Fibroblast of skin of left quadriceps (primary cell): ENCODE results near the gene KIF5B.
A peak's percentile ranks its signal among the peaks of the same experiment; 100 is the strongest.
"Not testable (repeated sequence)": the region's sequence is repeated elsewhere in the genome, so short reads cannot be mapped to it uniquely, and the experiment has no call there.

Source experiments
- DNase-seq, 2 experiments: peaks; one replicate each; pipeline ENCODE4 v3.0.0-alpha.2; 2013; ENCODE audit warnings: low read depth in 2 of 2

KIF5B gene

GRCh38 chr10:32015386-32015785 lies 40.8 kb downstream of the KIF5B start:
- no peak for DNase-seq

GRCh38 chr10:32007026-32007425 lies 49.2 kb downstream of the KIF5B start:
- DNase-seq = no peak

DNA sequence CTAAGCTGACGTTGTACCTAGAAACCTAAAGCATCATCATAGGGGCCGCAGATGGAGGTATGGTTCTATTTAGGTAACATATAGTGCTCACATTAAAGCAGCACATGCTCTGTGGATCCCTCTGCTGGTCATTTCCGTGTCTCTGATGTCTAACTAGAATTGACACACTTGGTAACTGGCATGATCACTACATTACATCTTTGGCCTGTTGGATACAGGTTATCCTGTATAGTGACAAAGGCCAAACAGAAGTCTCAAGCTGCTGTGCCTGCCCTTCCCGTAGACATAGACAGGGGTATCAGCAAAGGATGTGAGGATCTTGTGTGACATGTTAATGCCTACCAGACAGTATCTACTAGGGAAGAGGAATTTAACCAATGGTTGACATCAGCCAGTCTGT lies 51.2 kb downstream of the KIF5B start:
- peak; percentile 20 to 30 for DNase-seq

- no peak for DNase-seq
Measured at GRCh38 chr10:32004161-32004591, 52.0 kb downstream of the KIF5B start.

DNA sequence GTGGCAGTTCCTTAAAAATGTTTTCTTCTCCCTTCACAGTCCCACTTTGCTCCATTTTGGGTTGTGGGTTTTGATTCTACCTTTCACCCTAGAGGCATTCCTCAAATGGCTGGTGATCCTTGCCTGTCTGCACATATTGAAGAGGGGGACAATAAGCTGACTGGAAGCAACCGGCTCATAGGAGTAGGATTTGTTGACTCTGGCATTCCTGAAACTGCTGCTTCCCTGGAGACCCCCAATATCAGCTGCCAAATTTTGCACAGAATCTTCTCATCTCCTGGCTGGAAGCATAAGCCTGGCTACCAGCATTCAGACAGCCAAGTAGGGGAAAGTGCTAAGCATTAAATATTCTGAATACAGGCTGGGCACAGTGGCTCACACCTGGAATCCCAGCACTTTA lies 53.7 kb downstream of the KIF5B start:
- DNase-seq = no peak

DNA sequence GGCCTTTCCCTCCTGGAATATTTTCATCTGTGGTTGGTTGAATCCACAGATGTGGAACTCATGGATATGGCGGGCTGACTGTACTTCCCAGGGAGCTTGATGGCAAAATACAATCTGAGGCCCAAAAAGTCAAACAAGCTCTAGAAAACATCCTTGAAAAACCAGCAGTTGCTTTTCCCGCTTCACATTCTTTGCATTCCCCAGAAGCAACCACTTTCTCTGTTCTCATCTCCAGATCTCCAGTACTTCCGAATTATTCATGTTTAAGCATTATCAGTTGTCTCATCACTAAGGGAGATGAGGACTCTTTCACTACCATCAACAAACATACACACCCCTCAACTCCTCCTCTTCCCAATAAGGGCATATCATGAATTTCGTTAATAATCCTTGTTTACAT lies 55.3 kb downstream of the KIF5B start:
- peak; percentile 30 to 39 for DNase-seq

- DNase-seq = no peak
Measured at GRCh38 chr10:31999836-32000235, 56.4 kb downstream of the KIF5B start.

DNA sequence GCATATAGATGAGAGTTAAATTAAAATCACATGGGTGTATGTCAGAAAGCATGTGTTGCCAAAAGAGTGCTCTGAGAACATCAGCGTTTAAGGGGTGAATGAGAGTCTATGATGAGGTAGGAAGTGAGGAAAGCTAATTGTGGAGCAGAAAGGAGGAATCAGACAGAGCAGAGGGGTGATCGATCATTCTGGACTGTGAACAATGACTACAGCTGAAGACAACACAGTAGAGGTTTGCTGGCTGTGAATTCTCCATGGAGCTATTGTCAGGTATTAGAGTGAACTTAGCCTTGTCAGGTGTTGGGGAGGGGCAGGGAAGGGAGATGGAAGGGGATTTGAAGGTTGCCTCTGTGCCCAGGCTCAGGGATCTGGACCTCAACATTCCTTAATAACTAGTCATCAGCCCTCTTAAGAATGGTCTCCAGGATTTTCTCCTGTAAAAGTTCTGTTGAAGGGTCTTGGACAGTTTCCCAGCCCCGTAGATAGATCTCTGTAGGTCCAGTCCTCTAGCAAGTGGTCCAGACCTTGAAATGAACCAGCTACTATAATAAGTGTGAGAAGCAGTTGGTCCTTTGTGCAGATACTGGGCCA lies 57.1 kb downstream of the KIF5B start:
- DNase-seq = no peak

- DNase-seq = no peak
Measured at GRCh38 chr10:31994926-31995325, 61.3 kb downstream of the KIF5B start.

GRCh38 chr10:31990937-31991336 lies 65.3 kb downstream of the KIF5B start:
- no peak for DNase-seq

DNA sequence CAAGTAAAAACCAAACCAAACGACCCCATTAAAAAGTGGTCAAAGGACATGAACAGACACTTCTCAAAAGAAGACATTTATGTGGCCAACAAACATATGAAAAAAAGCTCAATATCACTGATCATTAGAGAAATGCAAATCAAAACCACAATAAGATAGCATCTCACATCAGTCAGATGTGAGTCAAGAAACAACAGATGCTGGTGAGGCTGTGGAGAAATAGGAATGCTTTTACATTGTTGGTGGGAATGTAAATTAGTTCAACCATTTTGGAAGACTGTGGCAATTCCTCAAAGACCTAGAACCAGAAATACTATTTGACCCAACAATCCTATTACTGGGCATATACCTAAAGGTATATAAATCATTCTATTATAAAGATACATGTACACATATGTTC lies 68.4 kb downstream of the KIF5B start:
- DNase-seq = not testable (repeated sequence)

DNA sequence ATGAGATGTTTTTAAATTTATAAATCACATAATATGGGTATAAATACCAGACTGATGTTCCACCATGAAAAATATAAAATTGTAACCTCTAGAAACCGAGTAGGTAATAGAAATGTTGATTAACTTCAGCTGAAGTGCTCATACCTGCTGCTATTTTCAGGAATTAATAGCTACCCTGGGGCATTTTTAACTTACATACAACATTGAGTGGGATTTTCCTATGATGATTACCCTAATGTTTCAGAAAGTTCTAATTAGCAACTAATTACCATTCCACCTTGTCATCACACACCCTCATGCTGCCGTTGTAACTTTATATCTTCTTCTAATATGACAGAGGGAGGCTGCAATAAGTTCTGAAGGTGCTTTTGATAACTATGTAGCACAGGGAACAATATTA lies 74.1 kb downstream of the KIF5B start:
- DNase-seq = no peak

GRCh38 chr10:31980471-31980870 lies 75.8 kb downstream of the KIF5B start:
- DNase-seq = no peak

DNA sequence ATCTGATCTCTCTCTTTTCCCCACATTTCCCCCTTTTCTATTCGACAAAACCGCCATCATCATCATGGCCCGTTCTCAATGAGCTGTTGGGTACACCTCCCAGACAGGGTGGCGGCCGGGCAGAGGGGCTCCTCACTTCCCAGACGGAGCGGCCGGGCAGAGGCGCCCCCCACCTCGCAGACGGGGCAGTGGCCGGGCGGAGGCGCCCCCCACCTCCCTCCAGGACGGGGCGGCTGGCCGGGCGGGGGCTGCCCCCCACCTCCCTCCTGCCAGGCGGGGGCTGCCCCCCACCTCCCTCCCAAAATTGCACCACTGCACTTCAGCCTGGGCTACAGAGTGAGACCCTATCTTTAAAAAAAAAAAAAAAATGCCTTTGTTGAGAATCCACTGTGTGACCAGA lies 77.2 kb downstream of the KIF5B start:
- not testable (repeated sequence) for DNase-seq

- no peak for DNase-seq
Measured at GRCh38 chr10:31978156-31978483, 78.1 kb downstream of the KIF5B start.

- DNase-seq = no peak
Measured at GRCh38 chr10:31977440-31978155, 78.6 kb downstream of the KIF5B start.

DNA sequence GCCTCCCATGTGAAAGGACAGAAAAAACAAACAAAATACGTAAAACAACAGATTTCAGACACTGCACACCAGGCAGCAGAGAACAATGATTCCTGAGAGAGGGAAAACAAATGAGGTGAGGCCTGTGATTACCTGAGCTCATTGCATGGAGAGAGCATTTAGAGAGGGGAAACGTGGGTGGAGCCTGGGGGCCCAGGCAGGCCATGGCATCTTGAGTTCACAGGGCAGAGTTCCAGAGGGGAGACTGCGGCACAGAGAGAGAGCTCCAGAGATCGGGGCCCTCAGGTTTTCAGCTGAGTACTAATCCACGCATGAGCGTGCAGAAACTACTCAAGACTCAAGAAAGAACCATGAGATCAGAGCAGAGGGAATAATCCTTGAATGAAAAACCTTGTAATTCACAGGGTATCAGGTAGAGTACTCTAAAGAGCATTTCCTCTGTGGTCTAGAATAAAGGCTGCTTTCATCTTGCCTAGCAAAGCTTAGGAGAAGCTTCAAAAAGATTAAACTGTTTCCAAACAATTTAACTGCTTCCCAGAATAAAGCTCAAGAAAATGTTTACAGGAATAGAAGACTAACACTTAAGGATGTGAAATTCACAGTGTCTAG lies 81.0 kb downstream of the KIF5B start:
- DNase-seq = no peak

DNA sequence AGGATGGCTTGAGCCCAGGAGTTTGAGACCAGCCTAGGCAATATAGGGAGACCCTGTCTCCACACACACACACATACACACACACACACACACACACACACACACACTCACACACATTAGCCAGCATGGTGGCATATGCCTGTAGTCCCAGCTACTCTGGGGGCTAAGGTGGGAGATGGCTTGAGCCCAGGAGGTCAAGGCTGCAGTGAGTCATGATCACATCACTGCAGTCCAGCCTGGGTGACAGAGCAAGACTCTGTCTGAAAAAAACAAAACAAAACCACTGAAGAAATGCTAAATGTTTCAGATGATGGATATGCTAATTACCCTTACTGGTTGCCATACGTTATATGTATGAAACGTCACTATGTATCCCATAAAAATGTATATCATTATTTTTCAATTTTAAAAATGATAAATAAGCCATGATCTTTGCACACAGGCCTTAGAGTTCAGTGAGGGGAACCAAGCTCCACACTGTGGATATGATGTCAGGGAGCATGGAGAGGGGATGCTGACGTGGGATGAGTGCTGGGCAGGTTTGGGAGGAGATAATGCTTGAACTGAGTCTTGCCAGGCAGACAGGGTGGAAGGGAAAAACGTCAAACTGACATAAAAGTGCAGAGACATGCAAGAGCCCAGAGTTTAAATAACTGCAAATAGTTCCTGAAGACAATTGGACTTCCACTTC lies 81.6 kb downstream of the KIF5B start:
- no peak for DNase-seq

DNA sequence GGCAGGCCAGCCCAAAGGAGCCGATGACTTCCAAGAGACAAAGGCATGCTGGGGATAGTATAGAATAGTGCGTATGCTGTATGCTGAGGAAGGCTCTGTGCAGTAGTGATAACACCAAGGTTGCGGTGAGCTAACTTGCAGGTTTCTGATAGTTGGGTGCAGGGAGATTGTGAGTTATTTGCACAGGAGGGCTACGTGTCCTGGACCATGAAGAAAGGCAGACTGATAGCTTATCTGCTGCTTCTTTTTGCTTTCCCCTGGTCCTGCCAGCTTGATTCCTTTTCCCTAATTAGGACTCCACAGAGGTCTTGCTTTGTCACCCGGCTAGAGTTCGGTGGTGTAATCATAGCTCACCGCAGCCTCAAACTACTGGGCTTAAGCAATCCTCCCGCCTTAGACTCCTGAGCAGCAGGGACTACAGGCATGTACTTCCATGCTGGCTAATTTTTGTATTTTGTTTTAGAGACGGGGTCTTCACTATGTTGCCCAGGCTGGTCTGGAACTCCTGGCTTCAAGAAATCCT lies 83.6 kb downstream of the KIF5B start:
- no peak for DNase-seq

GRCh38 chr10:31969847-31970246 lies 86.4 kb downstream of the KIF5B start:
- not testable (repeated sequence) for DNase-seq

GRCh38 chr10:31963589-31963980 lies 92.6 kb downstream of the KIF5B start:
- no peak for DNase-seq

DNA sequence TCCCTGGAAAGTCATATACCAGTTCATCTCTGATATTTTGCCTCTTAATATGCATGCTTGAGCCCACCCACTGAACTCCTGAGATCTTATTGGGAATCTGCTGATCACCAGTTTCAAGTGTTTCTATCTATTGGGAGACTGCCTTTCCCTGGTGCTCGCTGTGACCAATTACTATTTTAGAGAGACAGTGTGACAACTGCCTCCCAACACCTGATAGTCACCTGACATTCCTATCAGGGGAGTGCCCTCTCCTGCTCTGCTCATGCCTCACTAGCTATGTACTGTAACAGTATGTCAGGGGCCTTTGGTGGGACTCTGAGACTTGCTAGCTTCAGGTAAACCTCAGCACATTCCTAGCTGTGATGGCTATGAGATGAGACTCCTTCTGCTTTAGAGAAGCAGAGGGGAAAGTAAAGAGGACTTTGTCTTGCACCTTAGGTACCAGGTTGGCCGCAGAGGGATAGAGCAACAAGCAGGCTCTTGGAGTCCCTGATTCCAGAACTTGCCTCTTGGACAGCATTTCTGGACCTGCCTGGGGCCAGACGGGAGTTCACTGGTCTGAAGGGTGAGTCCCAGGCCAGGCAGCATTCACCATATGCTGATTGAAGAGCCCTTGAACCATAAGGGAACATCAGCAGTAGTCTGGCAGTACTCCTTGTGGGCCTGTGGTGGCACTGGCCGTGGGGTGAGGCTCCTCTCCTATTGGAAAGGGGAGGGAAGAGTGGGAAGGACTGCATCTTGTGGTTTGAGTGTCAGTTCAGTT lies 93.2 kb downstream of the KIF5B start:
- no peak for DNase-seq
